Metanephros (tissue), 2 donors: ENCODE results near the gene APBB3. TPM values are rescaled to one million over a fixed set of nuclear protein-coding genes. Genes with fewer than 3 reads are reported as not detected.

Experiments
- small RNA-seq: library from RNA; depleted of rRNA; stranded (forward); fragments of <200 nt; gene quantifications from one replicate; pipeline ENCODE3, GENCODE V24; 2014; ENCODE audit warnings: low replicate concordance
- total RNA-seq: library from RNA; depleted of rRNA; stranded (reverse); fragments of >200 nt; gene quantifications from one replicate; pipeline ENCODE4 v1.2.3, GENCODE V29; 2014

APBB3 gene, protein sequence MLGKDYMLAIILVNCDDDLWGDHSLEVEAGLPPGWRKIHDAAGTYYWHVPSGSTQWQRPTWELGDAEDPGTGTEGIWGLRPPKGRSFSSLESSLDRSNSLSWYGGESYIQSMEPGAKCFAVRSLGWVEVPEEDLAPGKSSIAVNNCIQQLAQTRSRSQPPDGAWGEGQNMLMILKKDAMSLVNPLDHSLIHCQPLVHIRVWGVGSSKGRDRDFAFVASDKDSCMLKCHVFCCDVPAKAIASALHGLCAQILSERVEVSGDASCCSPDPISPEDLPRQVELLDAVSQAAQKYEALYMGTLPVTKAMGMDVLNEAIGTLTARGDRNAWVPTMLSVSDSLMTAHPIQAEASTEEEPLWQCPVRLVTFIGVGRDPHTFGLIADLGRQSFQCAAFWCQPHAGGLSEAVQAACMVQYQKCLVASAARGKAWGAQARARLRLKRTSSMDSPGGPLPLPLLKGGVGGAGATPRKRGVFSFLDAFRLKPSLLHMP
- 34.1 TPM for total RNA-seq

GRCh38 chr5:140564196-140565023 is at the start of gene APBB3, which contains the start of gene SLC35A4:
TSS of gene APBB3 (minus strand) at chr5:140564598. CDS start at chr5:140564245, 353 bp downstream.
TSS of gene SLC35A4 (plus strand) at chr5:140564828. CDS start at chr5:140567170, 2,342 bp downstream.

GRCh38 chr5:140557136-140557805 is 7.1 kb downstream of the APBB3 start, which contains the start of gene SRA1:
TSS of gene SRA1 (minus strand) at chr5:140557473. CDS start at chr5:140557452, 21 bp downstream.

DNA sequence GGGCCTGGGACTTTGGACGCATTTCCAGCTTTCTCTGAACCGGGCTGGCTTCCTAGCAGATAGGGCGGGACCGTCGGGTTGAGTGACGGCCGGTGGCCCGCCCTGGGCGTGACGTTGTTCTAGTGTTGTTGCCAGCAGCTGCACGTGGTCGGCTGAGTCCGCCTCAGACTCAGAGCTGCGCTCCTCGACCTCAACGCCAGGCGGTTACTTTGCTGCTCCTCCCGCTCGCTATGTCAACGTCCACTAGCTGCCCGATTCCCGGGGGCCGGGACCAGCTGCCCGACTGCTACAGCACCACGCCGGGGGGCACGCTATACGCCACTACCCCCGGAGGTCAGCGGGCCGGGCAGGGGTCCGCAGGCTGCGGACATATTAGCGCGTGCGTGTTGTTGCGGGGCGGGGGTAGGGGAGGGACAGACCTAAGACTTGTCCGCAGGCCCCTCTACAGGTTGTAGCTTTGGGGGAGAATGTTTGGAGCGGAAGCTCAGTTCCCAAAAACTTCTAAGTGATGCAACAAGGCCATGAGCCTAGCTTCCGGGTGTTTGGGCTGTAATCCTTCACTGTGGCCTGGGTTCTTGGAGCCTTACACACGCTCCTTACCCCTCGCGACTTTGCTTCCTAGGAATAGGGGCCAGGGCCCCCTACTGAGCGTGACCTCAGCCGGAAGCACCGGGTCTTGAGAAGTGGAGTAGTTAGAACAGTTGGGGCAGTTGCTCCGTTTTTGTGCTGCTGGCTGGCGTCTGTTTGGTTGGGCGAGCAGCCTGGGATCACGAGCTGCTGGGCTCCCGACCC is 16.7 kb downstream of the APBB3 start, which contains the start of gene EIF4EBP3:
Gene EIF4EBP3 (plus strand): TSS at position 155 of the 792 bp plus-strand sequence. CDS start 76 bp downstream, at position 231.

Small RNAs within 50 kb of the gene (small RNA-seq; reads per million reads assigned to genes)
- gene RF00279 (0.09 reads per million), gene RF00443 (not detected)

Other genes with a start within 250 kb of the APBB3 start
- gene HBEGF, start 218.0 kb downstream of the APBB3 start, total RNA-seq: 18.6 TPM
- gene SLC4A9, start 204.4 kb downstream of the APBB3 start, total RNA-seq: 21.8 TPM
- 125 TPM for gene ANKHD1, start 162.8 kb downstream of the APBB3 start, total RNA-seq
- gene EIF4EBP3, start 16.9 kb downstream of the APBB3 start, total RNA-seq: 6.0 TPM
- gene SRA1, start 7.1 kb downstream of the APBB3 start, total RNA-seq: 19.4 TPM
- gene SLC35A4, start 230 bp upstream of the APBB3 start, total RNA-seq: 18.6 TPM
- gene CD14, start 68.6 kb upstream of the APBB3 start, total RNA-seq: 81.6 TPM
- 14.7 TPM for gene TMCO6, start 74.9 kb upstream of the APBB3 start, total RNA-seq
- gene NDUFA2, start 83.0 kb upstream of the APBB3 start, total RNA-seq: 77.5 TPM
- 74.9 TPM for gene IK, start 83.2 kb upstream of the APBB3 start, total RNA-seq
- gene WDR55, start 100.3 kb upstream of the APBB3 start, total RNA-seq: 17.6 TPM
- 0.76 TPM for gene DND1, start 109.0 kb upstream of the APBB3 start, total RNA-seq
- 37.0 TPM for gene HARS1, start 126.8 kb upstream of the APBB3 start, total RNA-seq
- 31.9 TPM for gene HARS2, start 126.9 kb upstream of the APBB3 start, total RNA-seq
- 26.0 TPM for gene ZMAT2, start 135.8 kb upstream of the APBB3 start, total RNA-seq
- 0.12 TPM for gene PCDHA1, start 221.5 kb upstream of the APBB3 start, total RNA-seq
- 0.47 TPM for gene PCDHA2, start 230.3 kb upstream of the APBB3 start, total RNA-seq
- gene PCDHA3, start 236.5 kb upstream of the APBB3 start, total RNA-seq: 0.64 TPM
- gene PCDHA4, start 242.5 kb upstream of the APBB3 start, total RNA-seq: 1.8 TPM